Retinal pigment epithelial cell (primary cell): ENCODE measurements around the gene UPF2.

ENCODE experiments used
- DNase-seq: peaks from one replicate; pipeline ENCODE4 v3.0.0-alpha.2; 2010; ENCODE audit warnings: low read depth
- H3K4me3 ChIP-seq: 2 replicates; pipeline ENCODE4 v1.5.1; 2011; ENCODE audit warnings: mild to moderate bottlenecking, low read length, control low read depth, moderate library complexity
- TF ChIP-seq, protein P1 (sequence below): conservative IDR thresholded peaks from 2 replicates; pipeline ENCODE4 v1.5.1; 2011; ENCODE audit warnings: low read depth, low read length, control low read depth, inconsistent platforms

Gene UPF2

DNA sequence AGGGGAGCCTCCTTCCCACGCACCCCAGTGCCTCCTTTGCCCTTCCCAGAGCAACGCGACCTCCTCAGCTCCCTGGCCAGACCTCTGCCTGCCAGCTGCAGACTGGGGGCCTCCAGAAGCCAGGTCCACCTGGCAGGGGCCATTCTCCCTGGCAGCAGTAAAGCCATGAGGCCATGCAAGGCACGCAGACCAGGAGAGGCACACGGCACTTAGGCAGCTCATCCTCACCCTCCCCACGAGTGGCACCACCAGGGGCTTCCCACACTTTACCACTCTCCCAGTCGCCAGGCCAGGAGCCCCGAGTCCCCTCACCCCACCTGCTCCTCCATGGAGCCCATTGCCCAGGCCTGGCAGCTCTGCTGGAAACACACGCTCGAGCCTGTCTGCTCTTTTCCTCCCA is 134.1 kb downstream of the UPF2 start:
- DNase-seq = no peak
- H3K4me3 ChIP-seq = no peak overlapping the region
- TF ChIP-seq, protein P1, sequence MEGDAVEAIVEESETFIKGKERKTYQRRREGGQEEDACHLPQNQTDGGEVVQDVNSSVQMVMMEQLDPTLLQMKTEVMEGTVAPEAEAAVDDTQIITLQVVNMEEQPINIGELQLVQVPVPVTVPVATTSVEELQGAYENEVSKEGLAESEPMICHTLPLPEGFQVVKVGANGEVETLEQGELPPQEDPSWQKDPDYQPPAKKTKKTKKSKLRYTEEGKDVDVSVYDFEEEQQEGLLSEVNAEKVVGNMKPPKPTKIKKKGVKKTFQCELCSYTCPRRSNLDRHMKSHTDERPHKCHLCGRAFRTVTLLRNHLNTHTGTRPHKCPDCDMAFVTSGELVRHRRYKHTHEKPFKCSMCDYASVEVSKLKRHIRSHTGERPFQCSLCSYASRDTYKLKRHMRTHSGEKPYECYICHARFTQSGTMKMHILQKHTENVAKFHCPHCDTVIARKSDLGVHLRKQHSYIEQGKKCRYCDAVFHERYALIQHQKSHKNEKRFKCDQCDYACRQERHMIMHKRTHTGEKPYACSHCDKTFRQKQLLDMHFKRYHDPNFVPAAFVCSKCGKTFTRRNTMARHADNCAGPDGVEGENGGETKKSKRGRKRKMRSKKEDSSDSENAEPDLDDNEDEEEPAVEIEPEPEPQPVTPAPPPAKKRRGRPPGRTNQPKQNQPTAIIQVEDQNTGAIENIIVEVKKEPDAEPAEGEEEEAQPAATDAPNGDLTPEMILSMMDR = no peak

DNA sequence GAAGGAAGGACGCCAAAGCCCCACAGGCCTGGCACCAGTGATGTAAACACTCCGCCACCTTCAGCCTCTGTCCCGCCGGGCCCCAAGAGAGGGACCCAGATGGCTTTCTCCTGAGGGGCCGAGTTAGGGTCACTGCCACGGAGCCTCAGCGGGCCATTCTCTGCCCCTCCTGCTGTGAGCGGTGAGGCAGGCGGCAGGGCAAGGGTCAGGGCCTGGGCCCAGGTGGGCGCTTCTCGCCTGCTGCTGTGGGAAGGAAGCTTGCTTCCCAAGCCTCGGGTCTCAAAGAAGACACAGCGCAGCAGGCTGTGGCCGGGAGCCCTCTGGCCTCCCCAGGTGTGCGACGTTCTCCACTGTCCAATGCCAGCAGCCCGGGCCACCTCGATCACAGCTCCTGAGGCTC is 134.7 kb downstream of the UPF2 start:
- TF ChIP-seq, protein P1 = no peak
- no peak overlapping the region for H3K4me3 ChIP-seq
- DNase-seq = no peak

DNA sequence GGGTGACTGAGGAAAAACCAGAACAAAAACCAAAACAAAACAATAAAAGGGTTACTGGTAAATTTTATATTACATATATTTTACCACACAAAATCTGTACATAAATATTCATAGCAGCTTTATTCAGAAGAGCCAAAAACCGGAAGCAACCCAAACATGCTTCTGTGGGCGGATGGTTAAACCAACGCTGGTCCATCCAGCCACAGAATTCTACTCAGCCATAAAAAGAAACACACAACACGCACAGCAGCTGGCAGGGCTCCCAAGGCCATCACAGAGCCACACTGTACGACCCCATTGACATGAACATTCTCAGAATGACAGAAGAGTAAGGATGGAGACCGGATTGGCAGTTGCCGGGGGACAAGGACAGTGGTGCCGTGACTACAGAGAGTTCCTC is 135.9 kb downstream of the UPF2 start:
- TF ChIP-seq, protein P1 = no peak
- DNase-seq = no peak
- H3K4me3 ChIP-seq = no peak overlapping the region

DNA sequence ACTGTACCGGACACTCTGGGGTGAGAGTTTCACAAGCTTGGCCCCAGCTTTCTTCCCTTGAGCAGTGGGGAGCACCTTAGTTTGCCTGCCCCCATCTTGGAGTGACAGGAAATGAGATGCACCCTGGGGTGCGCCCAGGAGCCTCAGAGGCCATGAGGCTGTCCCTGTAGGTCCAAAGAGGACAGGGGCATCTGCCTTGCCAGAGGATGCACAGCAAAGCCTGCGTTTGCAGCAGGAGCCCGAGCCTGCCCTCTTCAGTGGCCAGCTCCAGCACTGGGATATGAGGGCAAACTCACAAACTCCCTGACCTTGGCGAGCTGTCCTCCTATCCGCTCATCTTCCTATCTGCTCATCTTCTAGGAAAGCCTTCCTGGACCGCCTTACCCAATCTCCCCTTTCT is 140.0 kb downstream of the UPF2 start:
- no peak overlapping the region for H3K4me3 ChIP-seq
- TF ChIP-seq, protein P1 = no peak
- DNase-seq = no peak

DNA sequence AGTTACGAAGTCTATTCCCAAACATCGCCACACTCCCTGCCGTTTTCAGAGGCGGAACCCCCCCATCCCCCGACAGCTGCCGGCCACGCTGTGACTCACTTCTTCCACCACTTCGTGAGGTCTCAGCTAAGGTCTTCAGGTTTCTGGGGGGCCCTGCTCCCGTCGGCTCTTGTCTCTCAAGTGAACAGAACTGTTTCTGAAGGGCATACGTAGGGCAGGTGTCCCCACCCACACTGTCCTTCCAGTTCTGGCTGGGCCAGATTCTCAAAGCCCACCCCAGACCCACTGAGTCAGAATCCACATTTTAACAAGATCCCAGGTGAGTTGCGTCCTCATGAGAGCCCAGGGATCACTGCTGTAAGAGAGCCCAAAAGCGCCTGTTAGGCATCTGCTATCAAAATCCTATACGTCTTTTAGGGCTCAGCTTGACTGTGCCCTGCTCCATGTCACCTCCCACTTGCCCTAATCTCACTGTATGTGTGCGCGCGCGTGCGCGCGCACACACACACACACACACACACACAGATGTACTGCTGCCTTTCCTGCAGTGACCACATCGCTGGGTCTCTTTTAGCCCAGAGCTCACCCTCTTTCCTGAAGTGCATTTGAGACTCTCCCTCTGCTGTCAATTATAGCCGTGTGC is 140.7 kb downstream of the UPF2 start:
- DNase-seq = no peak
- H3K4me3 ChIP-seq = no peak overlapping the region
- TF ChIP-seq, protein P1 = no peak

DNA sequence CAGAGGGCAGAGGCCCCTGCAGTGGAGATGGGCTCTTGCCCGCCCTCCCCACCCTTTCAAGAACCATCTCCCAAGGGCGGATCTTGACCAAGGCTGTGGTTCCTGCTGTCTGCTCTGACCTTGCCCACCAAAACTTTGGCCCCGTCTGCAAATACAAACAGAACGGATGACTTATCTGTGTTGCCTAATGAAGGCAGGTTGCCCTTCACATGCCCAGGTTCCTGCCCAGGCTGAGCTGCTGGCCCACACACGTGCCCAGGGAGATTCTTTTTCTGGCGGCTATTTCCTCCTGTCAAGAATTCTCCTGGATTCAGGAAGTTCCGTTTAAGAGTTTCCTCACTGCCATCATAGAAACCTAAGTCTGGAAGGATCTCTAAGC is 141.2 kb downstream of the UPF2 start:
- no peak for DNase-seq
- TF ChIP-seq, protein P1 = no peak
- H3K4me3 ChIP-seq = no peak overlapping the region

DNA sequence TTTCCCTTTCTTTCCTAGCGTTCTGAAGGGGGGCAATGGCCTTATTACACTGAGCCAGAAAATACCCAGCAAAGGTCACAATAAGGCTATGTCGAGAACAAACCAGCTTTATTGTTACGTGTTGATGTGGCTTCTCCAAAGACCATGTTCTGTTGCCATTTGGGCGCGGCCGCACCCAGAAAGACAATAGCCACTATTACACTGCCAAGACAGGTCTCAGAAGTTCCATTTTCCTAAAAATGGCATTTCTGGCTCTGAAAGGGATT is 141.6 kb downstream of the UPF2 start:
- TF ChIP-seq, protein P1 = no peak
- H3K4me3 ChIP-seq = no peak overlapping the region

More for the DNA sequence above, 141.6 kb downstream of the UPF2 start:
- no peak for DNase-seq
